Epidermal melanocyte (primary cell): ENCODE results near the gene CCNF.

Experiments
- DNase-seq: peaks from one replicate; pipeline ENCODE4 v3.0.0; 2011; ENCODE audit warnings: low spot score; ENCODE audit not compliant: insufficient read length

The CCNF gene

DNA sequence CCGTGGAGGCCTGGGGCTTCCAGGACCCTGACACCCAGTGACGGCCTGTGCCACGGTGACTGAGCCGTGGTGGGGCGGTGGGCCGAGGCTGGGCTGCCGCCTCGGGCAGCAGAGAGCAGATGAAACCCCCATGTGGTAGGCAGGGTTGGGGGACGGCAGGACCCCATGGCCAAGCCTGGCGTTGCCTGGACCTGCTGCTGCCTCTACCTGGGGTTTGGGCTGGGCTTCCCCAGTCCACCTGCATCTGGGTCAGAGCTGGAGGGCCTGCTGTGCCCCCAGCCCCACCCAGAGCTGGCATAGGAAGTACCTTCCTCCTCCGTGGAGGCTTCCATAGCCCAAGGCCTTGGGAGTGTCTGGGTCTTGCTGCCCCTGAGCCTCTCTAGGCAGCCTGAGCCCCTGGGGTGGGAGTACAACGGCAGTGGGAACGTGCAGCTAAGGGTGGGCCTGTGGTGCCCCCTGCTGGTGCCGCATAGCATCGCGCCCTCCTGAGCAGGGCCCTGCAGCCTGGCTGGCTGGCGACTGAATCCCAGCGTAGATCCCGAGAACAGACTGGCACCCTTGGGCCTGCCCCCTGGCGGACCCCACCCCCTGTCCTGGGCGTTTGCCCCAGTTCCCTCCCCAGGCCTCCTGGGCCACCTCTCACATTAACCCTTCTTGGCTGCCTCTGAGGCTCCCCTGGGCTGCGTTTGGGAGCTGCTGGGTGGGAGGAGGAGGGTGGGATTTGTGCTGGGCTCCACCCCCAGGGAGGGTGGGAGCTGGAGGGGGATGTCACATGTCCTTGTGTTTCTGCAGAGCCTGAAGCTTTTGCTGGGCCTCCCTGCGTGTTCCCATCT, 71.9 kb downstream of the CCNF start:
- DNase-seq, result peak; percentile 84

DNA sequence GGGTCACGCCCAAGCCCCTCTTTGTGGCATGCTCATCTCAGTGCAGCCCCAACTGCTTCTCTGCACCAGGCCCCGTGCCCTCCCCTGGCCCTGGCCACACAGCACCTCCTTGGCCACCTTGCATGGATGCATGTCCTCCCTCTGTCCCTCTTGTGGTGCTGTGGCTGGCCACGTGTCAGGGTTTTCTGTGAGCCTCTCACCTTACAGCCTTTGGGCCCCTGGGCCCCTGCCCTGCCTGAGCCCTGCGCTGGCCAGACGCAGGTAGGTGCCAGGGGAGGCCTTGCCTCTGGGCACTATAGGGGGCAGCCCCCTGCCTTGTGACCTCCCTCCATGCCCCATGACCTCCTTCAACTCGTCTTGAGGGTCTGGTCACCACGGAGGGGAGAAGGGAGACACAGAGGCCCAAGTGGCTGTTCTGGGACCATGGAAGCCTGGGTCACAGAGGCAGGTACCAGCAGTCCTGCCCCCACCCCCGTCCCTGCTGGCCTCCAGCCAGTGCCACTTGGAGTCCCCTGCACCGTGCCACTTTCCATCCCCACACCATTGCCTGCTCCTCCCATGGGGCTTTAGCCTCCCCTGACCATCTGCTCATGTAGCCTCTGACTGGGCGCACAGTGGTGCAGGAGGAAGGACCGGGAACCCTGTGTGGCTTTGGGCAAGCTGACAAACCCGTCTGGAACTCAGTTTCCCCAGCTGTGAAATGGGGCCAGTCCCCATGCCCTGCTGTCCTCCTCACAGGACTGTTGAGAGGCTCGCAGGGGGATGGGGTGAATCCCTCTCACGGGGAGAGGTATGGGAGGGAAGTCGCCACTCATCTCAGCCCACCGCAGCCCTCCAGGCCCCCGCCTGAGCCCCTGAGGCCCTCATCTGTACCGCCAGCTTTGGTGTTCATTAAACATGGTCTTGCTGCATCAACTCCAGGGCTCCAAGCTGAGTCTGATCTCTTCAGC, 73.0 kb downstream of the CCNF start:
- DNase-seq, result no peak

DNA sequence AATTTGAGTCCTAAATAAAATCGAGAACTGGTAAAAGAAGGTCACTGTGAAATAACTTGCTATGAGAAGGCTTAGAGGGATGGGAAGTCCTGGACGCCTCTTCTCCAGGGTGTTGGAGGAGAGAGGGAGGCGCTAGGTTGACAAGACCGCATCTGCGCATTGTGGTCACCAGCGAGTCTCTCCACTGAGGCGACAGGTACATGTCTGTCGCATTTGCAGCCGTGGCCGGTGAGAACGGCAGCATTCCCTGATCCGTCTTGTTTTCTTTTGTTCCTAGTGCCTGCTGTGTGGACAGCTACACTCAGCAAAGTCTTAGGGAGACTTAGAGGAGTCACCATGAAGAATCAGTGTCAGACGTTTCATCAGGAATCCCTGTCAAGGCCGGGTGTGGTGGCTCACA, 76.4 kb downstream of the CCNF start:
- no peak for DNase-seq

DNA sequence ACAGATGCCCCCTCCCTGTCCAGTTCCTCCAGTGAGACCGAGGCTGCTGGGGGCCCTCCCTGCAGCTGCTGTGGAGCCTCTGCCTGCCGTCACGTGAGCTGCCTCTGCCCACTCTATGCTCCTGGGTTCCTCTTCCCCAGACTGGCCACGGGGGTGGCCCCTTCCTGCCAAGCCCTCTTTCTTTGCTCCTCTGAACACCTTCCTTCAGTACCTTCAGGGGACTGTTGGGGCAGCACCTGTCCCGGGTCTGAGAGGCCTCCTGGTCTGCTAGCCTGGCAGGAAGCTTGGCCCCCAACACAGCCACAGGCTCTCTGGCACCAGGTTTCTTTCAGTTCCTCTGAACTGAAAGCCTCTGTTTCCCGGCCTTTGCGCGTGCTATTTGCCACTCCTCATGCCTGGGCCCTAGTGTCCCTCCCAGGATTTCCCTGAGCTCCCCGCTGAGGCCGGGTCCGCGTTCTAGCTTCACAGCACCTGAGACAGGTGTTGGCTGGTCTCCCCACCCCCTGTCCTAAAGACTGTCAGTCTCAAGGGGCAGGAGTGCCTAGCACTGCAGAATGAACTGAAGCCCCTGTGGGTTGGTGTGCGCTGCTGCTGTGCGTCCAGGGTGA, 77.9 kb downstream of the CCNF start:
- DNase-seq, result no peak

DNA sequence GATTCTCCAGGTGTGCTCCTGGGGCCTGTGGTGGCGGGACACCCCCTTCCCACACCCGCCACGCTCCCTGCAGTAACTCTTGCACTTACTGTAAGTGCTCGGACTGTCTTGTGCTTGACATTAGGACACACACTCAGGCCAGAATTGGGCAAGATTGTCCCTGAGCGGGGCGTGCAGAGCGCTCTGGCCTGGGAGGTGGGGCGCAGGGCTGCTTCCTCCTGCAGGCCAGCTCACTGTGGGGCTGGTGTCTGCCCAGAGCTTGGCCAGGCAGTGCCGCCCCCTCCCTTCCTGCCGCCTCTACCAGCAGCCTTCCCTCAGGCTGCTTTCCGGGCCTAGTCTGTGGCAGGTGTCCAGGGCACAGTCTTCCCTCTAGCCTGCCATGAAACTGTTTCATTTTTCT, 78.4 kb downstream of the CCNF start:
- DNase-seq, result no peak
